ENCODE measurements around the gene SSH3. TPM values are rescaled to one million over a fixed set of nuclear protein-coding genes. Genes with fewer than 3 reads are reported as not detected.

Gene SSH3
- total and polyA plus RNA-seq, 2 of the 8 experiments (the other 6 are each of a cell fraction or from before 2014, with no cell fraction given), result 16.9 to 19.8 TPM

GRCh38 chr11:67356387-67356863 is 53.1 kb downstream of the SSH3 start:
- 29% methylated on average over 3 of the region's 4 CpGs; no CpG with 5 or more reads in 1 of the 2 experiments for WGBS, 2 experiments (ENCODE audit: extremely low coverage in 1 of 2, insufficient coverage in 1 of 2, insufficient read length in 1 of 2, insufficient replicate concordance in 2 of 2, low coverage in 1 of 2, low lambda C conversion rate in 2 of 2, missing lambda C conversion rate in 1 of 2)
- Histone ChIP-seq H3K23me2 (ENCODE audit: low read depth, low read length) (peaks cover 8% of the 10 kb centered on the region; the same call in 1 of the 2 replicates), H3K79me1 (ENCODE audit: low read depth, low read length) (peaks cover 2% of the 10 kb centered on the region; the same call in 1 of the 2 replicates), H4K8ac (ENCODE audit: extremely low read depth, insufficient read depth, low read length) (0 out of 2 replicates have a peak overlapping the region, but pooled peaks have one; percentile 52), H2BK20ac (ENCODE audit: low read length) (0 out of 2 replicates have a peak overlapping the region, but pooled peaks have one; percentile 48), H3K27ac (ENCODE audit: low read depth, low read length) (no peak overlapping the region), H3K4me1 (replicated peaks in 1 of 4; ENCODE audit: control insufficient read depth in 3 of 4, insufficient read depth in 4 of 4, low read length in 3 of 4) (peaks cover 0 to 18% (median 15%) of the 10 kb centered on the region in 4 experiments; a peak in 6 of 7 replicates), H2AK5ac (ENCODE audit: low read depth, low read length) (no peak overlapping the region), H3K4ac (replicated peaks; ENCODE audit: insufficient read length, low read depth, low read length) (no peak overlapping the region), H4K5ac (ENCODE audit: insufficient read length, low read depth, low read length) (no peak overlapping the region), H3K56ac (replicated peaks; ENCODE audit: insufficient read length, low read depth, low read length) (no peak overlapping the region), H4K20me1 (replicated peaks in 1 of 2; ENCODE audit: control insufficient read depth in 1 of 2, insufficient read depth in 2 of 2, low read length in 2 of 2) (peaks cover 0 to 1% of the 10 kb centered on the region in 2 experiments), H2AFZ (ENCODE audit: low read length) (no peak overlapping the region), H3K23ac (ENCODE audit: insufficient read length) (no peak overlapping the region), H3K4me3 (ENCODE audit: extremely low read depth in 1 of 4, insufficient read depth in 2 of 4, low read depth in 3 of 4, low read length in 4 of 4) (no peak overlapping the region), H3K4me2 (ENCODE audit: insufficient read depth in 1 of 2, low read depth in 2 of 2, low read length in 2 of 2) (no peak overlapping the region), H3K18ac (ENCODE audit: extremely low read depth, low read length) (no peak overlapping the region; the same call in 1 of the 2 replicates), H2BK12ac (ENCODE audit: low read depth, low read length) (peak overlapping the region; percentile 75; the same call in 1 of the 2 replicates), H4K91ac (replicated peaks; ENCODE audit: insufficient read length, low read length) (peak overlapping the region; percentile 45), H2BK120ac (replicated peaks; ENCODE audit: low read depth, low read length) (no peak overlapping the region), H3K79me2 (ENCODE audit: control insufficient read depth in 1 of 2, insufficient read depth in 2 of 2, low read length in 2 of 2) (no peaks in the 10 kb centered on the region), H3K36me3 (ENCODE audit: control insufficient read depth in 2 of 4, insufficient read depth in 4 of 4, low read length in 3 of 4) (no peaks in the 10 kb centered on the region), H3K14ac (ENCODE audit: insufficient read length) (no peak overlapping the region), H3K27me3 (replicated peaks in 1 of 4; ENCODE audit: control insufficient read depth in 3 of 4, extremely low read depth in 1 of 4, insufficient read depth in 3 of 4, low read length in 3 of 4) (no peaks in the 10 kb centered on the region; a peak in 1 of 7 replicates), H2BK5ac (ENCODE audit: low read depth, low read length) (peak overlapping the region; percentile 52; the same call in 1 of the 2 replicates), H3K9ac (replicated peaks in 1 of 4; ENCODE audit: extremely low read depth in 1 of 4, low read depth in 3 of 4, low read length in 3 of 4) (no peak overlapping the region), H2BK15ac (ENCODE audit: low read length) (no peak overlapping the region), H3K9me3 (ENCODE audit: insufficient read depth in 2 of 2, low read depth in 1 of 2, low read length in 1 of 2) (no peaks in the 10 kb centered on the region)
- POLR2A ChIA-PET (ENCODE audit: partially characterized antibody), result interaction anchor here (0.9 to 1.7 kb wide), 6 partner anchors 10 to 282 kb away, joined by 3 to 6 read pairs (median 4); partner anchors contain the start of gene RAD9A
- FAIRE-seq (no peak), DNase-seq (ENCODE audit: low read depth in 1 of 2, low spot score in 2 of 2) (no peak)
- CTCF ChIA-PET (ENCODE audit: partially characterized antibody), result interaction anchor here (0.7 to 20.0 kb wide), 13 partner anchors 11 to 446 kb away, joined by 3 to 1305 read pairs (median 4); partner anchors contain the start of genes CLCF1, PPP1CA, RAD9A and TBC1D10C
- TF ChIP-seq CEBPB (IDR thresholded peaks at IDR 0.05; ENCODE audit: low read depth, low read length), result no peak
- TF ChIP-seq RXRA (IDR thresholded peaks at IDR 0.05; ENCODE audit: insufficient read depth, low read depth, low read length), result no peak
- no peak for TF ChIP-seq PHF8 (conservative IDR thresholded peaks at IDR 0.05; ENCODE audit: low read depth, low read length)
- TF ChIP-seq SIX5 (IDR thresholded peaks at IDR 0.05; ENCODE audit: low read depth, low read length), result no peak
- TF ChIP-seq EGR1 (IDR thresholded peaks at IDR 0.05; ENCODE audit: borderline replicate concordance, low read depth, low read length), result no peak
- no peak for TF ChIP-seq TBP (IDR thresholded peaks at IDR 0.05; ENCODE audit: low read depth, low read length)
- no peak for TF ChIP-seq CTBP2 (IDR thresholded peaks at IDR 0.05; ENCODE audit: borderline replicate concordance, insufficient read depth, insufficient read length, low read length)
- no peak for TF ChIP-seq POU5F1 (IDR thresholded peaks at IDR 0.05; ENCODE audit: low read depth, low read length)
- TF ChIP-seq CBX5 (IDR thresholded peaks at IDR 0.05; ENCODE audit: low read depth, low read length), result no peak
- no peak for TF ChIP-seq TAF1 (IDR thresholded peaks at IDR 0.05; ENCODE audit: low read depth, low read length)
- TF ChIP-seq USF2 (IDR thresholded peaks at IDR 0.05; ENCODE audit: low read length), result no peak
- TF ChIP-seq CHD1 (IDR thresholded peaks at IDR 0.05; ENCODE audit: low read depth, low read length), result no peak
- TF ChIP-seq HDAC6 (IDR thresholded peaks at IDR 0.05; ENCODE audit: low read depth, low read length), result no peak
